GM19397 (cell line): ENCODE results near the gene NFKBIL1.
"Not testable (repeated sequence)": the region's sequence is repeated elsewhere in the genome, so short reads cannot be mapped to it uniquely, and the experiment has no call there.

Experiments used
- ATAC-seq: cut with Tn5 transposase; IDR thresholded peaks from one replicate; pipeline ENCODE4 v1.9.1; 2021; ENCODE audit warnings: mild to moderate bottlenecking, moderate library complexity; ENCODE audit not compliant: unreplicated experiment

The NFKBIL1 gene

GRCh38 chr6:31534521-31535040, 12.8 kb upstream of the NFKBIL1 start:
- no peak for ATAC-seq

DNA sequence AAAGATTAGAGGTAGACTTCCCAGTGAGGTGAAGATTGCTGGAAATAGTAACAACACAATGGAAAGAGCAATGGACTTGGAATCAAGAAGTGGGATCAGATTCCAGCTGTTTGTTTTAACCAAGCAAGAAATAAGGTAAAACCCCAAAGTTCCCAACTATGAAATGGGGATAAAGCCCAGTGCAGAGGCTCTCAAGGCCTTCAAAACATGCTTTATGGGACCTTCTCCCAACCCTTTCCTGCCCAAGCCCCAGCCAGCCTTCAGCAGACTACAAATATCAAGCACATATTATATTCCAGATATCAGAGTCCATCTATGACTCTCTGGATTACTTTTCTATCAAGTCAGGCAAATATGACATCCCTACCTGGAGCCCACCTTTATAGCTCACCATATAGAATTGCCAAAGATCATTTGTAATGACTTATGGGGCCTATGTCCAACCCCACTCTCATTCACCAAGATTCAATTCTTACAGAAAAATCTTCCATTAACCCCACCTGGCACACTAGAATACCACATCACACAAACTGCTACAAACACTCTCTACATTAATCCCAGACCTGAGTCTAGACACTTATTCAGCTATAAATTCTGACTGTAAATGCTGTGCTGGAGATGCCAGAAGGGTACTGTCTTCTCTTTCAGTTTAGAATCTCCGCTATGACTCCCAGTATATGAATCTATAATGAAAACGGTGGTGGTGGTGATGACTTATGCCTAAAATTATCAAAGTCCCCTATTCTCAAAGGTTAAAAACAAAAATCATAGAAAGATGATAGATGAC, 11.7 kb upstream of the NFKBIL1 start:
- ATAC-seq, result no peak

DNA sequence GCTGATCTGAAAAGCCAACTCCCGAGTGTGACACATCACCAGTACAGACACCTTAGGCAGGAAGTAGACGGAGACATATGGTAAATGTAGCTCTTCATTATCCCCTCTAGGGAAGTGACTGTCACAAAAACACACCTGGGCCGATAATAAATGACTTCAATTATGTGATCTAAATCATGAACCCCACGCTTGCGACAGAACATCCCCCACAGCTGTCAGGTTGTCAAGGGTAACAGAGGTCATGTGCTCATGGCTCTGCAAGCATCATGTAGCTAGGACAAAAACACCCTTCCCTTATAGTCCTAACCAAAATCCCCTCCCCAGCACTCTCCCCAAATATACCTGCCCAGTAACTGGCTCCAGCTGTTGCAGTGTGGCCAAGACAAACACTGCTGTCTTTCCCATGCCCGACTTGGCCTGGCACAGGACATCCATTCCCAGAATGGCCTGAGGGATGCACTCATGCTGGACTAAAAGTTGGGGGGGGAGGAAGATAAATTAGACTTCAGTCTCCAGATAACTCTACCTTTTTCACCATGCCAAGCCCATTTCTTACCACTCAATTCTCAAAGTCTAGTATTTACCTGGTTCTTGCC, 8.5 kb upstream of the NFKBIL1 start:
- no peak for ATAC-seq

DNA sequence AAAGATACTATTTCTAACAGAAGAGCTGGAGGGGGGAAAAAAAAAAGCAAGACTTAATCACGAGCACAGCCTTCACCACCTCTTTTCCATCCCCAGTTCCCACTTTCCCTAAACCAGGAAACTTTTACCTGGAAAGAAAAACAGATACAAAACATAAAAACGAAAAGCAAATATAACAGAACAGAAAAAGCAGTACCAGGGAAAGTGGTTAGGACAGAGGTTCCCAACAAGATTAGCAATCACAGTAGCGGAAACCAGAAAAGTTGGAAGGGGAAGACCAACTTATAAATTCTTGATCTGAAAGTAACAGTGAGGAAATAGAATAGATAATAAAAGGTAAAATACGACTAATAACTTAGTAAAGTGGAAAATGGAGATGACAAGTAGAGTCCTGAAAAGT, 6.8 kb upstream of the NFKBIL1 start:
- ATAC-seq, result no peak

DNA sequence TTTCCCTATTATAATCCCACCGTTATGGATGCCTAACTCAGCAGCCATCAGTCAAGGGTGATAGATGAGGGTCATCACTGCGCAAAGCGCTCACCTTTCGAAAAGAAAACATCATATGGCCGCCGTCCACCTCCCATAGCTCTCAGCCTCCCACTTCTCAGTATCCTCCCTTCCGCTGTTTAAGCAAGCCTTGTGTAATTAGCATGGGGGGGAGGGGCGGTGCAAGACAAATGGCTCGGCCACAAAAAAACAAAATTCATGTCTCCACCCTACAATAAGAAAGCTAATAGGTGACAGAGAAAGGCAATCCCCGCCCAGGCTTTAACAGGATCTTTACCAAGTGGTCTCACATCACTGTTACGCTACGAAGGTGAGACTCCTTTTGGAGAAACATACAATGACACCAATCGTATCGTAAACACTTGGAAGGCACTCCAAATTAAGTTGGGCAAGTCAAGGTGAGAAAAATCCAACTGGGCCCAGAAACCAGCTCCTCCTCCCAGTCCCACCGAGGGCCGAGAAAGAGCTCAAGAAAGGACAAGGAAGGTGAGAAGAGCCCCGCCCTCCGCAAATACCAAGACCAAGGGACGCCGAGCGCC, 6.2 kb upstream of the NFKBIL1 start:
- ATAC-seq, result peak; percentile 7

- peak; percentile 70 for ATAC-seq
These were observed 5.5 kb upstream of the NFKBIL1 start, which contains the start of gene DDX39B for GRCh38 chr6:31541658-31542521. Gene DDX39B (minus strand): TSS chr6:31542003. CDS start chr6:31540532, 1,471 bp downstream.

GRCh38 chr6:31543639-31544038, 3.8 kb upstream of the NFKBIL1 start:
- no peak for ATAC-seq

- no peak for ATAC-seq
These were observed 2.7 kb upstream of the NFKBIL1 start for GRCh38 chr6:31544676-31545075.

- ATAC-seq, result no peak
These were observed 2.1 kb upstream of the NFKBIL1 start for GRCh38 chr6:31545291-31545690.

- ATAC-seq, result no peak
These were observed 960 bp upstream of the NFKBIL1 start, which contains the start of gene ATP6V1G2 for GRCh38 chr6:31546339-31546957. Gene ATP6V1G2 (minus strand): TSS chr6:31546608. CDS start chr6:31546559, 49 bp downstream.

DNA sequence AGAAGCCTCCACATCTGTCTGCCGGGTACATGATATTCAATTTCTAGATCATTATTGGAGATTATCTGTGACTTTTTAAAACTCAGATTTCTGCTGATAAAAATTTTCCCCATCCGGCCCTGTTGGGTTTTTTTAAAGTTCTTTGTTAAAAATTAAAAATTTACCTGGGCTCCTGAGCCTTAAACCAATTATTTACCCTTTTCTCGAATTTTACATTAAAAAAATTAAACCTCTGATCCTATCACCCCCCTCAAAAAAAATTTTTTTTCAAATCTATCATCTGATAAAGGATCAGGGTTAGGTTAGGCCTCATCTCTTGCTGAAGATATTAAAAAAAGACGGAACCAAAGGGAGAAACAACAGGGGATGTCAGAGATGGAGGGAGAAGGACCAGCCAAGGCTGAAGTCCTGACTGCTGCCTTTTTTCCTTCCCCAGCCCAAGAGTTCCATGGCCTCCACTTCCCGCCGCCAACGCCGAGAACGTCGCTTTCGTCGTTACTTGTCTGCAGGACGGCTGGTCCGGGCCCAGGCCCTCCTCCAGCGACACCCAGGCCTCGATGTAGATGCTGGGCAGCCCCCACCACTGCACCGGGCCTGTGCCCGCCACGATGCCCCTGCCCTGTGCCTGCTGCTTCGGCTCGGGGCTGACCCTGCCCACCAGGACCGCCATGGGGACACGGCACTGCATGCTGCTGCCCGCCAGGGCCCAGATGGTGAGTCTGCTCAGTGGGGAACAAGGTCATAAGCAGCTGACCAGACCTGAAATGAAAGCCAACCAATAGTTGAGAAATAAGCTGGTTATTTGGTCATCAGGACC, 527 bp downstream of the NFKBIL1 start:
- no peak for ATAC-seq

- ATAC-seq, result no peak
These were observed 1.1 kb downstream of the NFKBIL1 start for GRCh38 chr6:31548544-31548873.

DNA sequence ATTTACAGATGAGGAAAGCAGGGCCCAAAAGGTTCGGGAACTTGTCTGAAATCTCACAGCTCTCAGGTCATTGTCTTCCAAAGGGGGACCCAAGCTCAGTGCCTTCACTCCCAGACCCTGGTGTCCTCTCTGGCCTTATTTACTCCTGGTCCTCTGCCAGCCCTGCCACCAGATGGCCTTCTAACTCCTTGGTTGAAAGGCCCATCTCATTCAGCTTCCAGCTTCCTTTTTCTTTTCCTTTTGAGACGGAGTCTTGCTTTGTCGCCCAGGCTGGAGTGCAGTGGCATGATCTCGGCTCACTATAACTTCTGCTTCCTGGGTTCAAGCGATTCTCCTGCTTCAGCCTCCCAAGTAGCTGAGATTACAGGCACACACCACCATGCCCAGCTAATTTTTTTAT, 4.0 kb downstream of the NFKBIL1 start:
- ATAC-seq, result not testable (repeated sequence)

GRCh38 chr6:31556307-31556706, 8.9 kb downstream of the NFKBIL1 start:
- no peak for ATAC-seq

DNA sequence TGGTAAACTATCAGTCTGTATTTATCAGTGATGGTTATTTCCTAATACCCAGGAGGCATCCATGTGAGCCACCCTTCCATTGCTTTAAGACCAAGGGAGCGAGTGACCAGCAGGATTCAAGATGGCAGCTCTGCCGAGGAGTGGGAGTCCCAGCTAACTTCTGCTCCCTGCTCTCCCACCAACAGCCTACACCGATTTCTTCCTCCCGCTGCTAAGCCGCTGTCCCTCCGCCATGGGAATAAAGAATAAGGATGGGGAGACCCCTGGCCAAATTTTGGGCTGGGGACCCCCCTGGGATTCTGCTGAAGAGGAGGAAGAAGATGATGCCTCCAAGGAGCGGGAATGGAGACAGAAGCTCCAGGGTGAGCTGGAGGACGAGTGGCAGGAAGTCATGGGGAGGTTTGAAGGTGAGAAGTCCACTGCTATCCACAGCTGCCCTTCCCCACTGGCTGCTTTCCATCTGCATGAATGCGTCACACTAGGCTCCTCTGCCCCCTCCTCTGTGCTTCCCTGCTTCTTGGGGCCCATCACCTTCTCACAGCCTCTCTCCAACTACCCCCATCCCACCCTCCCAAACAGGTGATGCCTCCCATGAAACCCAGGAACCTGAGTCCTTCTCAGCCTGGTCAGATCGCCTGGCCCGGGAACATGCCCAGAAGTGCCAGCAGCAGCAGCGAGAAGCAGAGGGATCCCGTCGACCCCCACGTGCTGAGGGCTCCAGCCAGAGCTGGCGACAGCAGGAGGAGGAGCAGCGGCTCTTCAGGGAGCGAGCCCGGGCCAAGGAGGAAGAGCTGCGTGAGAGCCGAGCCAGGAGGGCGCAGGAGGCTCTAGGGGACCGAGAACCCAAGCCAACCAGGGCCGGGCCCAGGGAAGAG, 10.3 kb downstream of the NFKBIL1 start:
- no peak for ATAC-seq

GRCh38 chr6:31558318-31558625, 10.9 kb downstream of the NFKBIL1 start:
- ATAC-seq, result no peak

GRCh38 chr6:31558631-31559500, 11.5 kb downstream of the NFKBIL1 start:
- ATAC-seq, result no peak

GRCh38 chr6:31559606-31559957, 12.2 kb downstream of the NFKBIL1 start:
- no peak for ATAC-seq
